HG03378 (cell line): ENCODE data around the gene MCM3.

Experiments used
- ATAC-seq: cut with Tn5 transposase; IDR thresholded peaks from one replicate; pipeline ENCODE4 v1.9.1; 2021; ENCODE audit warnings: mild to moderate bottlenecking, moderate library complexity; ENCODE audit not compliant: unreplicated experiment

Gene MCM3

DNA sequence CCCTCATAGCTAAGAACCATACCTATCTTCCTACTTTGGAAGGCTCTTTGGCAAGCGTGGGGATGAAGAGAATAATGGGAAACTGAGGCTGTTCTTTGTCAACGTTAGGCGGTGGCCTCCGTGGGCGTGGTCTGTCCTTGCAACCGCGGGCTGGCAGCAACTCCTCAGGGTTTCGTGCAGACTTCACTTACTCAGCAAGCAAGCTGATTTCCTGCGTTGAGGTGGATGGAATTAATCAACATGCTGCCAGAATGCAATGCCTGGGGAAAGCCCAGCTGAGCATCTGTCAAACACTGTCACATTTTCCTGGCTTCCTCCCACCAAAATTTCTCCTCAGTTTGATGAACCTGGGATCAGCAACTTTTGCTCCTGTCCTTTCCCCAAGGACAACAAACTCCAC lies 31.0 kb downstream of the MCM3 start:
- no peak for ATAC-seq

DNA sequence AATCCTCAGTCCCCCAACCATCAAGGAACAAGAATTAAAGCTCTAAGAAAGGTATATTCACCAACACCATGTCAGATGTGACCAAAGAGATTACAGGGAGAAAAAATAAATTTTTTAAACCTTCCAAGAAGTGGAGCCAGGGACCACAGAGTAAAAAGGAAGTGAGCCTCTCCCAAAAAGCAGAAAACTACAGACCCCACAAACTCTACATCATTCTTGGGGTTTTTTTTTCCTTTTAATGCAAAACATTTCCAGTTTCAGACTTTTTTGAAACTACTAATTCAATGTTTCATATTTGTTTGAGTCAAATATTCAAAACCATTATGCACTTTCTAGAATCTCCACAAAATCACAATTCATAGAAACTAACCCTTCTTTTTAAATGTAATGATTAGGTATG lies 33.4 kb downstream of the MCM3 start:
- ATAC-seq = no peak

DNA sequence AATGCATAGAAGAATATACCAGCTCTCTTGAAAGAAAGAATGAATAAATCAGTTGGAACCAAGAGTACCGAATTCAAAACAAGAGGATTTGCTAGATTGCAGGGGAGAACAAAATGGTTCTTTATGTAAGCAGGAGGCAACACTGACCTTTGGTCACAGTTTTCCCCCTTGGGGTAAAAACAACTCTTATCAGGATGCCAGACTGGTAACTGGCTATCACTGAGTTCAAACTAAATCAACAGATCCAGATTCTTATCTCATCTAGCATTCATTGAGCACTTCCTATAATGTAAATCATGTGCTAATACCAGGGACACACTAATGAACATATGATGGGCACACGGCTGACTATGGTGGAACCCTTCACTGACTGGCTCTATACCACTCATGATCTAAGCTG lies 35.5 kb downstream of the MCM3 start:
- ATAC-seq = no peak

DNA sequence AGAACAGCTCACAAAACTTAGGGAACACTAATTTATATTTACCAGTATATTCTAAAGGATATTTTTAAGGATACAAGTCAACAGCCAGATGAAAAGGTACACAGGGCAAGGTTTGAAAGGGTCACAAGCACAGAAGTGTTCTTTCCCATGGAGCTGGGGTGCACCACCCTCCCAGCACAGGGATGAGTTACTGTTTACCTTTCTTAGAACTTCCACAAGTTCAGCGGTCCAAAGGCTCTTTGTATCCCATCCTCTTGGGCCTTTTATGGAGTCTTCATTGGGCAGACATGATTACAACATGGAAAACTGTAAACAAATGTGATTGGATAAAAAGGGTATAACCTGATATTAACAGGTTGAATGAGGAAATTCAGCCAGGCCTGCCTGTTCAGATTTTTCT lies 39.1 kb downstream of the MCM3 start:
- ATAC-seq = no peak

DNA sequence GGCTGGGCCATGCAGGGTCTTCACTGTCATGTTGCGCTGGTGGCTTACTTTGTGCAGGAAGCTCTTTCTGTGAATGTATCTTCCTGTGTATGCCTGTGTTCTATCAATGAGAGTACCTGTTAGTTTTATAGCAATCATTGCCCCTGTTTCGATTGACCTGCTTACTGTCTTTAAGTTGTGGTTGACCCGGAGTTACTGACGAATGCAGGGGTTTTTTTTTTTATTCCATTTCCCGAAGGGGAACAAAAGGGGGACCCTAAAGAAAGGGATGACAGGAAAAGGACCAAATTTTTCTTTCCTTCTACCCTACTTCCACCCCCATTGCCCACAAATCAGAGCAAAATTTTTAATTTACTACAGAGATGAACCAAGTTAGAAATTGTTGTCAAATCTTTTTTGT lies 40.1 kb downstream of the MCM3 start, which contains the start of gene IL17F:
Gene IL17F (minus strand): TSS at position 101 of the 400 bp plus-strand sequence. CDS start 71 bp downstream, at position 30.
- no peak for ATAC-seq

DNA sequence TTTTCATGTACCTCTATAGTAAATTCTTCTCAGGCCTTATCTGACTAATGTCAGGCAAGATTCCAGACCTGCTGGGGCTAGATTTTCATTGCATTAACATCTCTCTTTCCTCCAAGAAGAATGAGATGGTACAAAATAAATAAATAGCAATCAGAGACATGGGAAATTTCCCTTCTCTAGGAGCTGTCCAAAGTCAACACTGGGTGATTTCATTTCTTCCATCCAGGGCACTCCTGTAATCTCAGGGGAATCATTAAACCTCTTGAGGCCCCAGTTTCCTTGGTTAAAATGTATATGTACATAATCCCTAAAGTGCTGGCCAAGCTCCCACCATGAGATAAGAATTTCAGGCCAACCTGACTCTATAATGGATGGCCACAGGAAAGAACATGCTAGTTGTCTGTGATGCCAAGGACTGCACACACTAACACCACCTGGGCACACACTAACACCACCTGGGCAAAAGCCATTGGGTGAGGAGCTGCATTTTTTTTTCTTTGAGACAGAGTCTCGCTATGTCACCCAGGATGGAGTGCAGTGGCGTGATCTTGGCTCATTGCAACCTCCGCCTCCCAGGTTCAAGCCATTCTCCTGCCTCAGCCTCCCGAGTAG lies 41.2 kb downstream of the MCM3 start:
- ATAC-seq = no peak

DNA sequence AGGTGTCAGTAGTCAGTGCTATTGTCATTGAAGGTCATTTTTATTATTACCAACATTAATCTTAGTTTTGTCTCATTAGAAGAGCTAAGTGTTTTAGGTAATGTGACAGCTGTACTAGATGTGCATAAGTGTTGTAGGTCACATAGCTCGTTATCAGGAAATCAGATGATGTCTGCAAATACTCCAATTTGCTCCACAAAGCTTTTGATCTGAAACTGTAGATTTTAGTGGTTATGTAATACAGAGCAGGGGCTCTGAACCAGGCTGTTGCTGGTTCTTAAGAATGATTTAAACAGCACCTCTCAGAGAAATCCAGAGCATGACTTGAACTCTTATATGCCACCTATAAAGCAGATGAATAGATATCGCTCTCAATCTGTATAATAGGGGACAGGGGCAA lies 42.7 kb downstream of the MCM3 start:
- no peak for ATAC-seq

DNA sequence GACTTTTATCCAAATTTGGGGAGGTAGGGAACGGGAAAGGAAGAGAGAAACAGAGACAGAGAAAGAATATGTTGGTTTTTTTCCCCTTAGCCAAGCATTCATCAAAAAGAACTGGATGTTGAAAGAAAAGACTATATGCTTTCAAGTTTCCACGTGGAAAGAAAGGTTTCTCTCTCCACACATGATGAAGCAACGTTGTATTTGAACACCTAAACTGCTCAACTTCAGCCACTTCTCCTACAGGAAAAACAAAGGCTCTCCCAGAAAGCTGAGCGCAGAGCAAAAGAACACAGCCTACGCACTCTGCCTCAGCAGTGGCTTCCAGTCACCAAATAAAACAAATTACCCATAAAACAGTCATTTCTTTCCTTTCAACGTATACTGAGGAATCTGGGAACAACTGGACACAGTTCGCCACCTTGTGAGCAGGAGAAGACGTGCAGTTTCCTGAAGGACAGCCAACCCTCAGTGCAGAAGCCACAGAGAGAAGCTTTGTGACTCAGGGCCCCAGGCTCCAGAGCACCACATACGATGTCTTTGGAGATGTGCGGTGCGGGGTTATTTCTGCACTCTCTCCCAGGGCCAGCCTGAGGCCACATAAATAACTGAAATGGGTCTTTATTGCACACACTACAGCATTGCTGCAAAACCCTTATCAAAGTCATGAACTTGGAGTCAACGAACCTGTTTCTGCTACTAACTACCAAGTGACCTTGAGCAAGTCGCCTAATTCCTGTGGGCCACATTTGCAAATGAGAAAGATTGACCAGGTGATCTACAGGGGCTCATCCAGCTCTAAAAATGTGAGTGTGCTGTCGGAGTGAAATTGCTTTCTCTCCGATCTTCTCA lies 50.3 kb downstream of the MCM3 start:
- peak; percentile 77 for ATAC-seq

DNA sequence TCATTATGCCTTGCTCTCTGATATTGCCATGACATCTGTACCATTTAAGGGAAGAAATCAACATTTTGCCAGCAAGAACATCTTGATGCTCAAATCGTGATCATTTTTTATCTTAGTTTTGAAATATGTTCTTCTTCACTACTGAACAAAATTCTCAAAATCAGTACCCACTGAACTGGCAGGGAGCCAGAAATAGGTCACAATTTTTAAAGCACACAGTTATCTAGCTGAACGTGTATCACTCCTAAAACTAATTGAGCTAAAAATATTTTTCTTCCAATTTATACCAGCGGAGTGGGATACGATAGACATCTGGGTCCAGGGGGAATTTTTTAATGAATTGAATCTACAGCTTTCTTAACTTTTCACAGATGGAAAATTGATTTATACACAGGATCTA lies 51.5 kb downstream of the MCM3 start:
- ATAC-seq = no peak

DNA sequence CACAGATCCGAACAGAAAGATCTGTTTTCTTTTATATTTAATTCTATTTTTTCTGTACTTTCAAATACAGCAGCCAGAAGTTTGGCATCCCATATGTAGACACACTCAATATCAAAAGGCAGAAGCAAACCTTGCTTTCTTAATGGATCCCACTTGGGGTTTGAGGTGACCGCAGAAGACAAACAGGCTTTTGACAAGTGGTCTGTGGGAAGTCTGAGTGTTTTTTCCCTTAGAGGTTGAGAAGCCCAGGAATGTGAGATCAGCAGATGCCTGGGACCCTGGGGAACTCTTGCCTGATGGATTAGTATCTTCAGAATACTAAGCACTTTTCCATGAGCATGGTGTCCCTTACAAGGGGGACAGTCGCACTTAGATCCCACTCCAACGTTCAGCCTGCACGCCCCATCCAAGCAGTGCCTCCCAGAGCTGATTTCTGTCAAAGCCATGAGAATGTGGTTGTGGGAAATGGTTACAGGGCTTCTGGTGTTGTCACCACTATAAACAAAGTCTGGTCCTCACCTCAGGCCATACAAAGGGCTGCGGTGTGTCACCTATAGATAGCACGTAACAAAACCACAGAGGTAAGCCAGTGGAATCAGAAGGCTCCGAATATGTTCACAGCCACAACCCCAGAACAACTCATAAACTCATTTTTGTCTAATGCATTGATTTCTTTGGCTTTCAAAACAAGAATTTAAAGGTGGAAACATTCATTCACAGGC lies 53.0 kb downstream of the MCM3 start:
- no peak for ATAC-seq

DNA sequence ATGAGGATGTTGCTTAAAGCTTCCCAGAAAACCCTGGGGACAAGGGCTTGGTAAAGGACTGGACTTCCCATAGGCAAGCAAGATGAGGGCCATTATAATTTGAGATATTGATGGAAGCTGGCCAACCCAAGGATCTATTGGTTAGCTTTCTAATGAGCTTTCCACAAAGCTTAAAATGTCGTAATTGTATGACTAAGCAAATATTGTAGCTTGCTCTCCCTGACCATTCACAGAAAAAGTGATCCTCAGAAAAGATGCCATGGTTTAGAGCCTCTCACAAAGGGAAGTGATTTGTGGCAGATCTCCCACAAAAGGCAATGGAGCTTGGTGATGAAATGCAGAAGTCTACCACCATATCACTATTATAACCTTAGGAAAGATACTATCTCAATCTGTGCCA lies 53.9 kb downstream of the MCM3 start:
- no peak for ATAC-seq

DNA sequence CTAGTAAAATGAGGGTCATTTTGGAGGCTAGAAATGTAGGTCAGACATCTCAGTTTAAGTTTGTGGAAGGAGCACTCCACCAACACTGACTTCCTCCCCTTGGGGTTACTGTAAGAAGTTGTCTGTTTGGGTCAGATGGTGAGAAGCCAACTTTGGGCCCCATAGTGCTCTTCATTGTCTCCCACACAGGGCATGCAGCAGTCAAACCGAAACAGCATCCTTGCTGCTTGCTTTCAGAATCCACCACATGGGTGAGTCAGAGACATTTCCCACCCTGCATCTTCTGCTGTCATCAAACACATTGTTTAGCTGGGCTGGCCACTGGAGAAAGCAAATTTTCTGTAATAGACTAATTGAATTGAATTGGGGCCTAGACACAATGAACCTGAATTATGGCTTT lies 57.0 kb downstream of the MCM3 start:
- ATAC-seq = peak; percentile 100

DNA sequence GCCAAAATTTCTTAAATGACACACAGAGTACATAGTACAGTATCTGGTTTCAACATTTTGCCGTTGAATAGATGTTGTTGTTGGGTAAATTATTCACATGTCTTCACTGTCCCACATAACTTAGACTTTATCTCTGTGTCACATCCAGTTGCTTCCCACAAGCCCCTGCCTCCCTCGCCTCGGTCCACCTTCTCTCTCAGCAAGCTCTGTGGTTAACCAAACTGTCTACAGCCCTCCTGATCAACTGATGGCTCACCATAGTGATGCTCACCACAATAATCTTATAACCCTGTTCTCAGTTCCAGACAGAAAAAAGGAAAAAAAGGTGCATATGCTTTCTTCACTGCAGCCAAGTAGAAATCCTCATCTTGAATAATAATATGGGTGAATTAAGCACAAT lies 63.2 kb downstream of the MCM3 start:
- ATAC-seq = peak; percentile 88

DNA sequence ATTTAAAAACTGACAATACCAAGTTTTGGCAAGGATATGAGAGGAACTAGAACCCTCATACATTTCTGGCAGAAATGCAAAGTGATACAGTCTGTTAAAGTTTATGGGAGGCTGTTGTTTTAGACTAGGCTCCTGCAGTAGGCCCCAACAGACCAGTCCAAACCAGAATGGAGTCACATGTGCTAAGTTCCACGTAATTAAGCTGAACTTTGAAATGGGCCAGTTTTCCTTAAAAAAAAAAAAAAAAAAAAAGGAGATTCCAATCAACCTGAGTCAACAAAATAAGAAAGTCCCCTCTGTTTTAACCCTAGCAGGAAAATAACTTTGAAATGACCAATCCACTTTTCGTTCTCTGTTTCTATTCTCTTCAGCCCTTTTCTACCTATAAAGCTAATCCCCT lies 66.8 kb downstream of the MCM3 start:
- ATAC-seq = no peak

DNA sequence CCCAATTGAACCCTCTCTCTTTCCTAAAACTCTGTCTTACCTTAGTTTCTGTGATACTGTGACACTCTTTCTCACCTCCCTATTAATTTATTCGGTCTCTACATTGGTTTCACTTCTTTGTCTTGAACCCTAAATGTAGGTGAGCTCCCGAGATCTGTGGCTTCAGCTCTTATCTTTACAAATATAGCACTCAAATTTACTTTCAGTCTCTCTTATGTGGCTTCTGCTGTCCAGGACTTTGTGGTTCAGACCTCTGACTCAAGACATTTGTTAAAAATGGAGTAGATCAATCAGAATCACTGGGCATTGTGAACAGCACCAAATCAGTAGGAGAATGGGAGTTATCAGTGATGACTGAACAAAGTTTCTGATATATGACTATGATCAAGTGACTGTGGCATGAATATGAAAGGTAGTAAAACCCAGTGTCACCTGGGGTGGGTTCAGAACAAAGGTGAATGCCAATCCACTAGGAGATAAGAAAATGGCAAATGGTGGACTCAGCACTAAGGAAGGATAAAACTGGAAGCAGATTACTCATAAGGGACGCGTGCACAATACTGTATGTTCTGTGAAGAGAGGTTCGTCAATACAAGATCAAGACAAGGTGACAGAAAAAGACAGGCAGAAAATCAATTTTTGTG lies 67.5 kb downstream of the MCM3 start:
- peak; percentile 69 for ATAC-seq

DNA sequence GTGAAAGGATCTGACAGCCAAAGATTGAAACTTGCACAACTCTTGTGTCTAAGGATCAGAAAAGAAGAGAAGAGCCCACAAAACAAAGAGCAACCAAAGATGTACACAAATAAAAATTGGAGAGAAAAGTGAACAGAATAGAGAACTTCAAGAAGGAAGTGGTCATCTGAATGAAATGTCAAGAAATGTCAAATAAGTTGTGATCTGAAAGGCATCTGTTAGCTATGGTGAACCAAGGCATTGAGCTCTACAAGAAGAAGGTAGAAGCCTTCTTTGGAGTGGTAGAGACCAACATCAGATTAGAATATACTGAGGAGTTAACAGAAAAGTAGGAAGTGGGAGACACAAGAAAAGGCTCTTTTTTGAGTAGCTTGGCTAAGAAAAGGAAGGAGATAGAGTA lies 68.8 kb downstream of the MCM3 start:
- no peak for ATAC-seq
